ENCODE results near the gene LARGE1.

DNA sequence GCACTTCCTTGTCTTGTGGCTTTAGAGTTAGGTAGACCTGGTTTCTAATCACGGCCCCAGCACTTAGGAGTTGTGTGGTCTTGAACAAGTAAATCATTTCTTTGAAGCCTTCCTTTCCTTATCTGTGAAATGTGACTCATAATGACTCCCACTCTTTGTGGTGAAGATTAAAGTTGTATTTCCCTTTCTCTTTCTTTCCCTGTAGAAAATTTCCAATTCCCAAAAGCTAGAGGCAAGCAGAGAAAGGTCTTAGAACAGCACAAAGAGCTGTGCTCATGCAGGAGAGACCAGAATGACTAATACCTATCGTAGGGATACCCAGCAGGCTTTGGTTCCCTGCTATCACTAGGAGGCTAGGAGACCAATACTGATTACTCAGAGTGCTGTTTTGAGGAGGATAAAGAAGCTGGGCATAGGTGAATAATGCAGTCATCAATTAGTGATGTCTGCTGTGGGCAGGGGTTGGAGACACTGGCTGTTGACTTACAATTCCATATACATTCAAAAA is 591.4 kb downstream of the LARGE1 start:
- TF ChIP-seq EZH2 (IDR thresholded peaks at IDR 0.05; ENCODE audit: insufficient read depth, poor library complexity, severe bottlenecking) = no peak
- no peak for TF ChIP-seq EZH2phosphoT487 (IDR thresholded peaks at IDR 0.05; ENCODE audit: insufficient read depth, low read depth)

Data from GM23248 (cell line).